ENCODE results near the gene UPF3B.
A peak's percentile ranks its signal among the peaks of the same experiment; 100 is the strongest.
"Not testable (repeated sequence)": the region's sequence is repeated elsewhere in the genome, so short reads cannot be mapped to it uniquely, and the experiment has no call there.

UPF3B gene

DNA sequence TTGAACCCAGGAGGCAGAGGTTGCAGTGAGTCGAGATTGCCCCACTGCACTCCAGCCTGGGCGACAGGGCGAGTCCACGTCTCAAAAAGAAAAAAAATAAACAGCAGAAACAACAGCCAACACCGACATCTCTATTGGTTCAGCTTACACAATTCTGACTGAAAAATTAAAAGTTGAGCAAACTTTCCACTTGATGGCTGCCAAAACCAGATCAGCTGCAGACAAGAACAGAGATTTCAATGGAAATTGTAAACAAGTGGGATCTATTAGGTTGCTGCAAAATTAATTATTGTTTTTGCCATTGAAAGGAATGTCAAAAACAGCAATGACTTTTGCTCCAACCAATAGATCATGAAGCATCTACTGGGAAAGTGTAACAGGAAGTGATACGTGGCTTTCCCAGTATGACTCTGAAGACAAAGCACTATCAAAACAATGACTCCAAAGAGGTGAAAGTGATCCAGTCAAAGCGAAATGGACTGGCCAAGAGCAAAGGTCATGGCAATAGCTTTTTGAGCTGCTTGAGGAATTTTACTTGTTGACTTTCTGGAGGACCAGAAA is 26.3 kb downstream of the UPF3B start:
- DNase-seq: no peak

DNA sequence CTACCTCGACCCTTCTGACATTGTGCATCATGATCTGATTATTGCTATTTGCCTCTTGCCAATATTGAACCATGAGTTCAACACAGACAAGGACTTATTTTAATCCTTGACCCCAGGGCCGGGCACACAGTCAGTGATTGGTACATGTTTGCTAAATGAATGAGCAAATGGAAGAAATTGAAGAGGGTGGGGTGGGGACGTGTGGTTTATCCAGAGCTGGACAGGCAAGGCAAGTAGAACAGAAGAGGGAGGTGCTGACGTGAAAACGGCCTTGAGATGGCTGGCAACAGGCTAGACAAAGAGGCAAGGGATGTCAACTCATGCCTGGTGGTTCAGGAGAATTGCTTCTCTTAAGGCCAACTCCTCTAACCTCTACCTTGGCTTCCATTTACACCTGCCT is 28.5 kb downstream of the UPF3B start:
- not testable (repeated sequence) for DNase-seq

DNA sequence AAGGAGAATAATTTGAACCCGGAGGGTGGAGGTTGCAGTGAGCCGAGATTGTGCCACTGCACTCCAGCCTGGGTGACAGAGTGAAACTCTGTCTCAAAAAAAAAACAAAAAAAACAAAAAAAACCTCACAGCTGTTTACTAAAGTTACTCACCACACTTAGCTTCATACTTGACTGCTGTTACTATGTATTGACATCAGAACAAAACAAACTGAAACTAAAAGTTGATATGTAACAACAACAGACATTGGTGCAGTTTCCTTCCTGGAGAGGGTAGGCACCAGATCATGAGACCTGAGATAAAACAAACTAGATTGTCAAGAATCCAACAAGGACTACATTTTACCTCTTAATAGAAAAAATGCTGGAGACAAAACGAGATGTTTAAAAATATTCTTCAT is 31.1 kb downstream of the UPF3B start:
- DNase-seq: not testable (repeated sequence)

DNA sequence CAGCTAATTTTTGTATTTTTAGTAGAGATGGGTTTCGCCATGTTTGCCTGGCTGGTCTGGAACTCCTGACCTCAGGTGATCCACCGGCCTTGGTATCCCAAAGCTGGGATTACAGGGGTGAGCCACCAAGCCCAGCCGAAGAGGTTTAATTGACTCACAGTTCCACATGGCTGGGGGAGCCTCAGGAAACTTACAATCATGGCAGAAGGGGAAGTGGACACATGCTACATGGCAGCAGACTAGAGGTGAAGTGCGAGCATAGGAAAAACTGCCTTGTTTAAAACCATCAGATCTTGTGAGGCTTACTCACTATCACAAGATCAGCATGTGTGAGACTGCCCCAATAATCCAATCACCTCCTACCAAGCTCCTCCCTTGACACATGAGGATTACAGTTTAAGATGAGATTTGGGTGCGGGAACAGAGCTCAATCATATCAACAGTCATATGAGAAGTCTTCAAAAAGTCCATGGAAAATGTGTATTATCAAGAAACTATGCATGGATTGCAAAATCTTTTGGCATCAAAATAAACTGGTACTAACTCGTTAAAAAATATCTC is 35.6 kb downstream of the UPF3B start:
- DNase-seq: no peak

DNA sequence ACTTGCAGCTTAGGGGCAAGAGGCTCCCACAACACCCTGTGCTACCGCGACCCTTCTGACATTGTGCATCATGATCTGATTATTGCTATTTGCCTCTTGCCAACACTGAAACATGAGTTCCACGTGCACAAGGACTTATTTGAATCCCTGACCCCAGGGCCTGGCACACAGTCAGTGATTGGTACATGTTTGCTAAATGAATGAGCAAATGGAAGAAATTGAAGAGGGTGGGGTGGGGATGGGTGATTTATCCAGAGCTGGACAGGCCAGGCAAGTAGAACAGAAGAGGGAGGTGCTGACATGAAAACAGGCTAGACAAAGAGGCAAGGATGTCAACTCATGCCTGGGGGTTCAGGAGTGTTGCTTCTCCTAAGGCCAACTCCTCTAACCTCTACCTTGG is 36.5 kb downstream of the UPF3B start:
- no peak for DNase-seq

DNA sequence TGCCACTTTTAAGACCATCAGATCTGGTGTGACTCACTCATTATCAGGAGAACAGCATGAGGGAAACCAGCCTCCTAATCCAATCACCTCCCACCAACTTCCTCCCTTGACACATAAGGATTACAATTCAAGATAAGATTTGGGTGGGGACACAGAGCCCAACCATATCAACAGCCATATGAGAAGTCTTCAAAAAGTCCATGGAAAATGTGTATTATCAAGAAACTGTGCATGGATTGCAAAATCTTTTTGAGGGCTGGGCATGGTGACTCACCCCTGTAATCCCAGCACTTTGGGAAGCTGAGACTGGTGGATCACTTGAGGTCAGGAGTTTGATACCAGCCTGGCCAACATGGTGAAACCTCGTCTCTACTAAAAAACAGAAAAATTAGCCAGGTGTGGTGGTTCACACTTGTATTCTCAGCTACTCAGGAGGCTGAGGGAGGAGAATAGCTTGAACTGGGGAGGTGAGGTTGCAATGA is 43.5 kb downstream of the UPF3B start:
- no peak for DNase-seq

DNA sequence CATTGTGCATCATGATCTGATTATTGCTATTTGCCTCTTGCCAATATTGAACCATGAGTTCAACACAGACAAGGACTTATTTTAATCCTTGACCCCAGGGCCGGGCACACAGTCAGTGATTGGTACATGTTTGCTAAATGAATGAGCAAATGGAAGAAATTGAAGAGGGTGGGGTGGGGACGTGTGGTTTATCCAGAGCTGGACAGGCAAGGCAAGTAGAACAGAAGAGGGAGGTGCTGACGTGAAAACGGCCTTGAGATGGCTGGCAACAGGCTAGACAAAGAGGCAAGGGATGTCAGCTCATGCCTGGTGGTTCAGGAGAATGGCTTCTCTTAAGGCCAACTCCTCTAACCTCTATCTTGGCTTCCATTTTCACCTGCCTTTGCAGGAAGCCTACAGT is 44.3 kb downstream of the UPF3B start:
- not testable (repeated sequence) for DNase-seq

DNA sequence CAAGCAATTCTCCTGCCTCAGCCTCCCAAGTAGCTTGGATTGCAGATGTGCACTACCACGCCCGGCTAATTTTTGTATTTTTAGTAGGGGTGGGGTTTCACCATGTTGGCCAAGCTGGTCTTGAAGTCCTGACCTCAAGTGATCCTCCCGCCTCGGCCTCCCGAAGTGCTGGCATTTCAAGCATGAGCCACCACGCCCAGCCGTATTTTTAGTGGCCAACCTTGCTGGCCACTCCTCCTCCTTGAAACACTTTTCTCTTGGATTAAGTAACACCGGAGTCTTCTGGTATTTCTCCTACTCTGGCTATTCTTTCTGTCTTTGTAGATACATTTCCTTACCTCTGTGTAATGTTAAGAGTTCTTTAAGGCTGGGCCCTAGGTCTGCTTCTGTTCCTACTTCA is 50.2 kb downstream of the UPF3B start:
- DNase-seq: no peak

DNA sequence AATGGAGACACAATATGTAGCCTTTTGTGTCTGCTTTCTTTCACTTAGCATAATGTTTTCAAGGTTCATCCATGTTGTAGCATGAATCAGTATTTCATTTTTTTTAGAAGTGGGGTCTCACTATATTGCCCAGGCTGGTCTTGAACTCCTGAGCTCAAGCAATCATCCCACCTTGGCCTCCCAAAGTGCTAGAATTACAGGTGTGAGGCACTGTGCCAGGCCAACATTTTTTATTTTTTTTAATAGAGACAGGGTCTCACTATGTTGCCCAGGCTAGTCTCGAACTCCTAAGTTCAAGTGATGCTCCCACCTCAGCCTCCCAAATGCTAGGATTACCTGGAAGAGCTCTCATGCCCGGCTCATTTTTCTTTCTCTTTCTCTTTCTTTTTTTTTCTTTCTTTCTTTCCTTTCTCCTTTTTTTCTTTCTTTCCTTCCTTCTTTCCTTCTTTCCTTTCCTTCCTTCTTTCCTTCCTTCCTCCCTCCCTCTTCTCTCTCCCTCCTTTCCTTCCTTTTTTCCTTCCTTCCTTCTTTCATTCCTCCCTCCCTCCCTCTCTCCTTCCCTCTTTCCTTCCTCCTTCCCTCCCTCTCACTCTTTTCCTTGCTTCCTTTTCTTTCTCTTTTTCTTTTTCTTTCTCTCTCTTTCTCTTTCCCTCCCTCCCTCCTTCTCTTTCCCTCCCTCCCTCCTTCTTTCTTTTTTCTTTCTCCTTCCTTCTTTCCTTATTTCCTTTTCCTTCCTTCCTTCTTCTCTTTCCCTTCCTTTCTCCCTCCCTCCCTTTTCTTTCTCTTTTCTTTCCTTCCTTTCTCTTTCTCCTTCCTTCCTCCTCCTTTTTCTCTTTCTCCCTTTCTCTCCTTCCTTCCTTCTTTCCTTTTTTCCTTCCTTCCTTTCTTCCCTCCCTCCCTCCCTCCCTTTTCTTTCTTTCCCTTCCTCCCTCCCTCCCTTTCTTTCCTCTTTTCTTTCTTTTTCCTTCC is 51.2 kb downstream of the UPF3B start:
- DNase-seq: no peak

DNA sequence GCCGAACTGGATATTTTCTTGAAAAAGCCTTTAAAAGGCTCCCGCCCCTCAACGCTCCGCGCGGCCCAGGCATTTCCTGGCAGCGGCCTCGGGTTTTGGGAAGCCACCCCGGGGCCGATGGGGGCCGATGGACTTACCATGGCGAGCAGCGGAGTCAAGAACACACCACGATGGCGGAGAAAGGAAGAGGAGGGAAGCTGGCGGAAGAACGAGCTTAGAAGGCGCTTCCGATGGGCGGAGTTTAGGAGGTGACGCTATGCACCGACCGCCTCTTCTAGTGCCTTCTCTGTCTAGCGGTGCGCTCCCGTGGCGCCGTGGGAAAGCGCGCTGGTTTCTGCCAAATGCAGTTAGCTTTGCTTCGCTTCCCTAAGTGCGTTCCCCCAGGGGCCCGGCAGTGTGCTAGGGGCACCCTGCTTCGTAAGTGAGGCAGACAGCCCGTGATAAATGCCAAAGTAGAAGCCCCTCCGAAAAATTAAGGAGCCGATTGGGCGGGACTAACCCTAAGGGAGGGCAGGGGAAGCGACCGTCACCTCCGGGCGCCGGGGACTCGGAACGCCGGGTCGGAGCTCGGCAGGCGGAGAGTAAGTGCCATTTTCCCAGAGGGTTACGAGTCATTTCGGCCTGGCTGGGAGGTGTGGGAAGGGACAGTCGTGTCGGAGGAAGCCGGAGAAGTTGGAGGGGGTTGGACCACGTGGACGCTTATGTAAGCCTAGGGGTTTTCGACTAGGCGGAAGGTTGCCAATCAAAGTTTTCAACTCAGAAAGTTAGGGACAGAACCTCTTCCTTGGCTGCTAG is 61.1 kb downstream of the UPF3B start, which contains the start of gene RPL39:
Gene RPL39, minus strand, starts transcription at position 194 of the 795 bp plus-strand sequence. Its CDS starts 54 bp downstream, at position 140.
- DNase-seq: peak; percentile 89

DNA sequence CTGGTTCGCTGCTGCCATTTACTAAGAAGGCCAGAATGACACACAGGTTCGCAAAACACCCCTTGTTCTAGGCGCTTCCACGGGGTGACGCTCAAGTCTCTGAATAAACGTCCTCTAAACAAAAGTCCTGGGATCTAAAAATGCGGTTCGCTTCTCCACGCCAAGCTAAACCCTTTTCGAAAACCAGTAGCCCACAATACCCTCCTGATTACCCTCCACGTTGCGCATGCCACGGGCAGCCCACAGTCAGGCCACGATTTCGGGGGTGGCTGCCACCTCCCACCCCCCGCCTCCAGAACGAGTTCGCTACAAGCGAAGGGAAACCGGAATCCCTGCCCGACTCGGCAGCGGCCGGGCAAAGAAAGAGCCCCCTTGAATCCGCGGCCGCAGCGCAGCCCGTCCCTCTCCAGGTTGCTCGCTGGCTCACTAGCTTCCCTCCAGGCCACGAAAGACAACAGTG is 61.8 kb downstream of the UPF3B start:
- DNase-seq: no peak

DNA sequence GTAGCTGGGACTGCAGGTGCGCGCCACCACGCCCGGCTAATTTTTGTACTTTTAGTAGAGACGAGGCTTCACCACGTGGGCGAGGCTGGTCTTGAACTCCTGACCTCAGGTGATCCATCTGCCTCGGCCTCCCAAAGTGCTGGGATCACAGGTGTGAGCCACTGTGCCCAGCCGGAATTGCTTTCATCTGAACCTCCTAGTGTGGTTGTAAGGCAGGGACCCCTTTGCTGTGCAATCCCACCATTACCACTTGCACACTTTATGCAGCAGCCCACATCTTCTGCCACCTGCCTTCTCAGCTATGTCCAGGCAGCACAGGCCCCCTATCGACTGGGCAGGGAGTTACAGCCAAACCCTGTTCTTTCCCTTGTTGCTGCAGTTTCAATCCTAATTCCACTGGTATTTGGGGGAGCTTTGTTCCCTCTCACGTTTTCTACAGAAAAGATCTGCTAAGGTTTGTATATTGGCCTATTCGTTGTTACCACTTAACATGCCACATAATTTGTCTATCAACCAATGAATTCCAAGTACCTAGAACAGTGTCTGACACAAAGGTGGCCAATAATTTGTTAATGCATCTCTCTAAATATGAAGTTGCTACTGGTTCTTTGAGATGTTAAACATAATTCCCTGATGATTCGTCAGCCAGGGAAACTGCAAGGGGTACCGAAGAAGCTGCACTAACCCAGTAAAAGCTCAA is 67.9 kb downstream of the UPF3B start:
- DNase-seq: no peak
